ENCODE results near the gene WWP2.

Gene WWP2

DNA sequence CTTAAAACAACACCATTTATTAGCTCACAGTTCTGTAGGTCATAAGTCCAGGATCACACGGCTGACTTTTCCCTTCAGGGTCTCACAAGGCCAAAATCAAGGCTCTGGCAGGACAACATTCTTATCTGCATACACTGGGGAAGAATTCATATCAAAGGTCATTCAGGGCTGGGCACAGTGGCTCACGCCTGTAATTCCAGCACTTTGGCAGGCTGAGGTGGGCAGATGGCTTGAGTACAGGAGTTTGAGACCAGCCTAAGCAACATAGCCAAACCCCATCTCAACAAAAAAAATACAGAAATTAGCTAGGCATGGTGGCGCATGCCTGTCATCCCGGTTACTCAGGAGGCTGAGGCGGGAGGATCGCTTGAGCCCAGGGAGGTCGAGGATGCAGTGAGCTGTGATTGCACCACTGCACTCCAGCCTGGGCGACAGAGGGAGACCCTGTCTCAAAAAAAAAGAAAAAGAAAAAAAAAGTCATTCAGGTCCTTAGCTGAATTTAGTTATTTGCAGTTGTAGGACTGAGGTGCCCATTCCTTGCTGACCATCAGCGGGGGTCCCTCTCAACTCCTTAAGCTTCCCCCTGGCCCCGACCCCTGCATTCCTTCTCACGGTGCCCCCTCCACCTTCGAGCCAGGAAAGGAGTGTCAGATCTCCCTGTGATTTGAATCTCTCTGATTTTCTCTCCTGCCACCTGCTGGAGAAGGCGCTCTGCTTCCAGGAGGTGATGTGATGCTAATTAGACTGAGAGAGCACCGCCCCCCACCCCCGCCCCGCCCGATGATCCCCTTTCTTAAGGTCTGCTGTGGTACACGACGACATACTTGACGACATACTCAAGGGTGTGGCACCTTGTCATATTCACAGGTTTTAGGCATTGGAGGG lies 97.2 kb downstream of the WWP2 start:
- no peak for DNase-seq (ENCODE audit: low read depth)

DNA sequence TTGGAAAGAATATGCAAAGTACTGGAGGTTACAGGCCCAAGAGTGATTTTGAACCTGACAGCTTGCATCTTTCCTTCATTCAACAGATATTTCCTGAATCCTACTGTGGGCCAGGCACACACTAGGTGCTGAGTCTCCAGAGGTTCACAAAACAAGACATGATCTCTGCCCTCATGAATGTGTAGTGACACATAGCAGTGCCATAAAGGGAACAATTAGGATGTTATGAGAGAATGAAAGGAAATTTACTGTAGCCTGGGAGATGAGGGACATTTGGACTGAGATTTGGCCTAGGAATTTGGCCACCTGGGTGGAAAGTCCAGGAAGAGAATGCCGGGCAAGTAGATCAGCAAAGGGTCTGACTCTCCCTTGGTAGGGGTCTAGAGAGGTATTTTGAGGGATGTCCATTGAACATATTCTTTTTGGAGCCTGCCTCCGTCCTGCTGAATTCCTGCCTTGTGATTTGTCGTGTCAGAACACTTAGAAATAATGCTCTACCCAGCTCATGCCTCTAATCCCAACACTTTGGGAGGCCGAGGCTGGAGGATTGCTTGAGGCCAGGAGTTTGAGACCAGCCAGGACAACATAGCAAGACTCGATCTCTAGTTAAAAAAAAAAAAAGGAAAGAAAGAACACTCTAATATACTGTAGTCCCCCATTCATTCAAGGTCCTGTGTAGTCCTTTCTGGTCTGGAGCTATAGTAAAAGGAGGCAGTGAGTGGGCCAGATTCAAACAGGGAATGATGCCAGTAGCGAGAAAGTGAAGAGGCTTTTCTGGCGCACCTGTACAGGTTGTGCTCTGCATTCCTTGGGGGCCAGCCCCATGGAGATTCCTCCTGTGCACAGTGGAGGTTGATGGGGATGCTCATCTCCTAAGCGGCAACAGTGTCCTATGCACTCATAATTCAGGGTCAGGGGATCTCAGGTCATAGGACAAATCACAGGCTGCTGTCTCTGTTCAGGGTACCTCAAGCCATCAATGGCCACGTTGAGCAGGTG lies 98.4 kb downstream of the WWP2 start:
- no peak for DNase-seq (ENCODE audit: low read depth)

DNA sequence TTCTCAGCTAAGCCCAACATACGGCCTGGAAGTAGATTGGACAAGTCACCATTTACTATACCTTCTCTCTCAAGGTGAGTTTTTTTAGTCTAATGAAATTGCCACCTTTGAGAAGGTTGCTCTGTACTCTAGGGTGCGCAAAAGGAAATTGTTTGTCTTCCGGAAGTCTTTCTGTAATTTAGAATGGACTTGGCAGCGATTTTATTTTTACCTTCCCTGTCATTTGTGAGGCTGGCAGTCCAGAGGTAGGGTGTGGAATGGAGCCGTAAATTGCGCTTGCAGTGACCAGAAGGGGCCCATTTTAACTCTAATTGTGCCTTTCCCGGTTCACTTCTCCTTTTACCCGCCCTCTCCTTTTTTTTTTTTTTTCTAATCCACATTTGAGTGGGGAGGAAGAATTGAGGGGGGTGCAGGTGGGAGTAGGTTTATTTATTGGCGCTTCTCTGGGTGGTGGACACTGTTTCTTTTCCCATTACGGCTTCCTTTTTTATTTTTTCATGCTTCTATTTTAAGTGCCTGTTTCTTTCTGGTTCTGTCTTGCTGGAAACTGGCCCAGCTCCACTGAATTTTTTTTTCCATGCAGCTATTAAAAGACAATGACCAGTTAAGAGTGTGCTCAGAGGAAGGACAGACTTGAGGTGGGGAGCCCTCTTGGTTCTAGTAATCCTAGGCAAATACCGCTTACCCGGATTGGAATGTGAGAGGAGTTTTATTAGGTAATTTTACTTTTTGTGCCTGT lies 99.3 kb downstream of the WWP2 start:
- DNase-seq (ENCODE audit: low read depth), result no peak

DNA sequence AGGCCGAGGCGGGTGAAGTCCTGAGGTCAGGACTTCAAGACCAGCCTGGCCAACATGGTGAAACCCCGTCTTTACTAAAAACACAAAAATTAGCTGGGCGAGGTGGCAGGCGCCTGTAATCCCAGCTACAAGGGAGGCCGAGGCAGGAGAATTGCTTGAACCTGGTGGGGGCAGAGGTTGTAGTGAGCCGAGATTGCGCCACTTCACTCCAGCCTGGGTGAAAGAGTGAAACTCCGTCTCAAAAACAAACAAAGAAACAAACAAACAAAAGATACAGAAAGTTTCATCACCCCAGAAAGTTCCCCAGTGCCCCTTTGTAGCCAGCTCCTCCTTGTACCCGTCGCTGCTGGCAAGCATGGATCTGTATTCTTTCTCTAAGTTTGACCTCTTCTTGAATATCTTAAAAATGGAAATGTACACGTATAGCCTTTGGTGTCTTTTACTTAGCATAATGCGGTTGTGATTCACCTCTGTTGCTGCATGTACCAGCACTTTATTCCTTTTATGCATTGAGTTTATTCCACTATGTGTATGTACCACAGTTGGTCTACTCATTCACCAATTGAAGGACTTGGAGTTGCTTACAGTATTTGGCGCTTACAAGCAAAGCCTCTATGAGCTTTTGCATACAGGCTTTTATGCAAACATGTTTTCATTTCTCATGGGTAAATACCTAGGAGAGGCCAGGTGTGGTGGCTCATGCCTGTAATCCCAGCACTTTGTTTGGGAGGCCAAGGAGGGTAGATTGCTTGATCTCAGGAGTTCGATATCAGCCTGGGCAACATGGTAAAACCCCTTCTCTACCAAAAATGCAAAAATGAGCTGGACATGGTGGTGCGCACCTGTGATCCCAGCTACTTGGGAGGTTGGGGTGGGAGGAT lies 101.5 kb downstream of the WWP2 start:
- no peak for DNase-seq (ENCODE audit: low read depth)

DNA sequence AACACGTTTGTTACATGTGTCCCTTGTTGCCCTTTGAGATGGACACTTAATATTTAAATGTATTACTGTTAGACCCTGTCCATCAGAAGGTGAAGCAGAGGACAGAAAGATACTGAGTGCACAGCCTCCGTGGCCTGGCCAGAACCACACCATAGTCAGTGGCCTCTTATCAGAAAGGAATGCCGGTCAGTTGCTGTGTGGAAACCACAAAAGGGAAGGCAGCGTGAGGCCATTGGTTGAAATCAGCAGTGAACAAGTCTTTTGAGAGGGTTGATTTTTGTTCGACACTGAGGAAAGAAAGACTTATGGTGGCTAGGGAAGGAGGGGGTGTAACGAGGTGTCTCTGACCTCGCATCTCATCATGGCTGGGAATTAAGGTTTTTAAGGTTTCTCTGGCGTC lies 103.6 kb downstream of the WWP2 start:
- no peak for DNase-seq (ENCODE audit: low read depth)

DNA sequence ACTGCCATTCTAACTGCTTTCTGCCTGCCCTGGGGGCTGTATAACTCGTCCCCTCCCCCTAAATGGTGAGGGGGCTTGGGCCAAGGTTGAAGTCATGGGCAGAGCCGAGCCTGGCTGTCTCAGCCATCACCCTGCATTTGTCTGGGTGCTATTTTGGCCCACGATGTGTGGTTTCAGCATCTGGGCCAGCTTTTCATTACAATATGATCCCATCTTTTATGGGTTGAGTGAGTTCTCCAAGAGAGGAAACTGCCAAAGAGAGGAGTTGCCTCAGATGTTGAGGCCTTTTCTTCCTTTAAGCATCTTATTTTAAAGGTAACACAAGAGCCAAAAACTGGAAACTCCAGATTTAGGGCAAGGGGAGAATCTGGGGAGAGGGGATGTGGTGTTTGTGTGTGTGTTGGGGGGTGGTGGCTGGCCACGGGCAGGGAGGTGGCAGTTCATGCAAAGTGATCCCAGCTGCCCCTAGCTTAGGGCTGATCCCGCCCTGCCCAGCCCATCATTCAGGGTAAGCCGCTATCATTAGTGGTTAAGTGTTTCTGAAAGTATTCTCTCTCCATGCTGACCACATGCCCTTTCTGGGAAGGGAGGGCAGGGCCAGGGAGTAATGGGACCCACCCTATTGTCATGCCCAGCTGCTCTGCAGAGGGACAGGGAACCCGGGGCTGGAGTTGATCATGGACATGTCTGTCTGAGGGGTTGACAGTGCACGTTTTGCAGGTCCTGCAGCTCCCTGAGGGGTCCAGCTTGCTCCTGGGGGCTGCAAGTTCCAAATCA lies 105.8 kb downstream of the WWP2 start:
- DNase-seq (ENCODE audit: low read depth), result no peak

DNA sequence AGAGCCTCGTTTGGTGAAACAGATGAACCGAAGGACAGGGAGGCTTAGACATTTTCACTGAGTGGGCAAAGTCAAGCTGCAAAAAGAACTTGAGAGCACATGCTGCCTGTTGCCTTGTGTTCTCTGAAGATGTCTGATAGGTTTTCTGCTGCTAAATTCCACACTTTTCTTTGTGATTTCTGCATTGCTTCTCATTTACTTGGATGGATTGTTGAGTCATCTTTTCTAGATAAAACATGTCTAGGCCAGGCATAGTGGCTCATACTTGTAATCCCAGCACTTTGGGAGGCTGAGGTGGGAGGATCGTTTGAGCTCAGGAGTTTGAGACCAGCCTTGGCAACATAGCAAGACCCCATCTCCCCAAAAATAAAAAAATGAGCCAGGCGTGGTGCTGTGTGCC lies 108.6 kb downstream of the WWP2 start:
- DNase-seq (ENCODE audit: low read depth), result no peak

DNA sequence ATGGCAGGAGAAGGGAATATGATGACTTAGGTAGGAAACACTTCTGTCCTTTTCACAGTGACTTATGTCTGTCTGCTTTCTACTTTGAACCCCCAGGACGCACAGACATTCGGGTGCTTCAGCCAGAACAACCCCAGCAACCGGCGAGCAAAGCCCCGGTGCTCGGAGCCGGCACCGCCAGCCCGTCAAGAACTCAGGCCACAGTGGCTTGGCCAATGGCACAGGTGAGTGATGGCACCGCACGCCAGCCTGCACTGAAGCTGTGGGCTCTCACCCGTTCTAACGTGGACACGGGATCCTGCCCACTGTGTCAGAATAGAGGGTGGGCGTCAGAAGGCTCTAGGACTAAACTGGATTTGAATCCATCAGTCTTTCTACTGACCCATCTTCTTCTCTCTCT lies 109.6 kb downstream of the WWP2 start:
- no peak for DNase-seq (ENCODE audit: low read depth)

DNA sequence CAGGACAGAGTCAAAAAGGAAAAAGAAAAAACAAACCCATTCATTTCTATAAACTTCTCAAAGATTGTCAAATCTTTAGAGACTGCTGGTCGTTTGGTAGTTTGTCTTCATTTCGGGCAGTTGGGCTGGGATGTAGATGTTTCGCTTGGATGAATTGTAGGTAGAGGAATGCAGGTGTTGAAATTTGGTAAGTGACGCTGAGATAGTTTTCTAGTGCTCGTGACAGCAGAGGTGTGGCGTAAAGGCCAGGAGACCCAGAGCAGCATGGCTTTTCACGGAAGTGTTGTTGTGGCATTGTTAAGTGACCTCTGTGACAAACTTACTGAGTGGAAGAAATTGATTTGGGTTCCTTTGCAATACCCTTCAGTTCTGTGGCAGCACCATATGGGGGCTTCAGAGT lies 110.8 kb downstream of the WWP2 start:
- DNase-seq (ENCODE audit: low read depth), result no peak

DNA sequence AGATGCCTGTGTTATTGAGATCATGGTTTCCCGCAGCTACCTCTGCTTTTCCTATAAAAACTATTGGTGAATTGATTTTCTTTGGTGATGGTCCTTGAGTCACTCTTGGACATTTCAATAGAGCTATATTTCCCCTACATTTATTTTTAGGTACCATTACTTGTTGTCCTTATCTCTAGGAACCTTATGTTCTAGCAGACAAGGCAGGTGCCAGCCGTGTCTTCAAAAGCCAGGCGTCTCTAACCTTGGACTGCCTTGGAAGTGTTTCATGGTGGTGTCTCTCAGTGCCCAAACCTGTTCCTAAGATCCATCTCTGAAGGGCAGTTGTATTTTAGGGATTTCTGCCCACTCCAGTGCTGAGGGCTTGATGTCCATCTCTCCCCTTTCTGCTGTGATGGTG lies 111.7 kb downstream of the WWP2 start:
- no peak for DNase-seq (ENCODE audit: low read depth)

DNA sequence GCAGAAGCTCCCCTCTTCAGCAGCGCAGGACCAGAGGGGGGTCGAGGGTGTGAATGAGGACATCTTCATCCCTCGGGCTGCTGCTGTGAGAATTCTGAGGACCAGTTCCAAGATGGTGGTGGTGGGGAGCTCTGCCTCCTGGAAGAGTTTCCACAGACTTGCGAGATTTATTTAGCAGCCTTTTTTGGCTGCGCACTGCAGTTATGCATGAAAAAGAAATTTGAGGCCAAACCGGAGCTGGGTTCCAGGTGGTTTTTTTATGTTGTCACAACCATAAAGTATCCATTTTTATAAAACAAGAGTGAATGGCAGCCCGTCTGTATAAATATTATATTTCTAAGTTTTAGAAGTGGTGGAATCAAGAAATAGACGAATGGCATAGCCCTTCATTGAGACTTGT lies 112.1 kb downstream of the WWP2 start:
- no peak for DNase-seq (ENCODE audit: low read depth)

DNA sequence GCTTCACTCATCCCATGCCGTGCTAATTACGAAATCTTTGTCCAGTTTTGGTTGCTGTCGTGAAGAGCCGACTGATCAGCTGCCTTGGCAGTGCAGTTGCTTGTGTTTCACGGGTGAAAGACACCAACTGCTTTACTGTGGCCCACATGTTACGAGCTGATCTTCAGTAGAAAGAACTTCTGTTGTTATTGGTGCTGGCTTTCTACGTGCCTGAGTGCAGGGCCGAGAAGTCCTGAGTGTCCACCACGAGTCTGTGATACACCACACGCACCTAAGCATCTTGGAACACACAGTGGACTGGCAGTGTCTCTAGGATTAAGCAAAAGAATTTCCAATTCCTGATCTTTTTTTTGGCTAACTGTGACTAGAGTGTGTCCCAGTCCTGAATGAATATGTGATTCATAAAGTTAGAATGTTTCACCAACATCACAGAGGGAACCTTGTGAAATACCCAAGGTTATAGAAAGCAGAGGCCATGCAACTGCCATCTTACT lies 118.6 kb downstream of the WWP2 start:
- DNase-seq (ENCODE audit: low read depth), result no peak

DNA sequence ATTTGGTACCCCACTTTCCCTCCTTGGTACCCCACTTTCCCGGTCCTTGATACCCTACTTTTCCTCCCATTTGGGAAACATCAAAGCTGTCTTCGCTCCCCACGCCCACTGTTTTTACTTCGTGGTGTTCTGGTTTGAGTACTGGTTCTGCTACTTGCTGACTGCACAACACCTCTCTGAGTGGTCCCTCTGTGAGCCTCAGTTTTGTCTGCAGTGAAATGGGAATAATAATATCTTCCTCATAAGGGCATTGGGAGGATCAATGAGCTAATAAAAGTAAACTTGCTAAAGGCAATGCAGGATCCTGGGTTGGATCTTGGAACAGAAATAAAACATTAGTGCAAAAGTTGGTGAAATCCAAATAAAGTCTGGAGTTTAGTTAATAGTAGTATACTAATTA lies 119.0 kb downstream of the WWP2 start:
- no peak for DNase-seq (ENCODE audit: low read depth)

DNA sequence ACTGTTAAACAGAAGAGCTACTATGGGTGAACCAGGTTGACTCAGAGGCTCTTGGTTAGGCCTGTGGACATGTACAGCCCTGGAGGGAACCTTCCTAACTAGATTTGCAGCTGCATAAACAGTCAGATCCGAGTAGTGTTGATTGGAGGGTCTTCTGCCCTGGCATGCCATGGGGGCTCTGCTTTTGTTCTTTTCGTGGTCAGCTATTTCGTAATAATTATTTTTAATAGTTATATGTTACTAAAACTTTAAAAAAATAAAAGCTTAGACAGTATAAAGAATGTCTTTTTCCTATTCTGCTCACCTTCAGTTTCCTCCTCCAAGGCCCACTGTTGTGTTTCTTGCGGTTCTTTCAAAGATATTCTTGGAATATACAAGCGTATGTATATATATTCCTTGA lies 121.6 kb downstream of the WWP2 start:
- no peak for DNase-seq (ENCODE audit: low read depth)

DNA sequence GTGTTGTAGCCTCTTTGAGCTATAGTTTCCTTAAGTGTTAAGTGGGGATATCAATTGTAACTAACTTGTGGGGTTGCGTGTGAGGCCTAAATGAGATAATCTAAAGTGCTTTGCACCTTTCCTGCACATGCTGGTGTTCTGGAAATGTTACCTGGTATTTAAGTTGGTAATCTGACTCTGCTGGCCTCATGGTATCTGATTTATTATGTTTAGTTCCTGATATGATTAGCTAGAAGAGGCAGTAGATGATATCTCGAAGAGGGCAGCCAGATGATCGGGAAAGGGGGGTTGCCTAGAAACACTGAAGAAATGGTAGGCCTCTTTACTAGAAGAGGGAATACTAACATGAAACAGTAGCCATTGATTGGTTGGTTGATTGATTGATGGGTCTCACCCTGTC lies 123.6 kb downstream of the WWP2 start:
- DNase-seq (ENCODE audit: low read depth), result no peak

DNA sequence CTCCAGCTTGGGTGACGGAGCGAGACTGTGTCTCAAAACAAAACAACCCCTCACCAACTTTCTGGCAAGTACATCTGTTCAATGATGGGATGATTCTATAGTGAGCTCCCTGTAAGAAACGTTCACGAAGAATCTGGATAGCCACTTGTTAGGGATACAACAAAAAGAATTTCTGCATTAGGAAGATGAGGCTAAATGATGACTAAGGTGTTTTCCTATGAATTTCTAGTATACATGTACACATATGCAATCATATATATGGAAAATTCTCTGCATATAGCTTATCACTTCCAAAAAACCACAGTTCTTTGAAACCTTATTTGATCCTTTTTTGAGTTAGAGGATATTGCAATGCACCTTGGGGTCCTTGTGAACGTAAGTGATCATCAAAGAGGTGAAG lies 124.6 kb downstream of the WWP2 start:
- DNase-seq (ENCODE audit: low read depth), result no peak

DNA sequence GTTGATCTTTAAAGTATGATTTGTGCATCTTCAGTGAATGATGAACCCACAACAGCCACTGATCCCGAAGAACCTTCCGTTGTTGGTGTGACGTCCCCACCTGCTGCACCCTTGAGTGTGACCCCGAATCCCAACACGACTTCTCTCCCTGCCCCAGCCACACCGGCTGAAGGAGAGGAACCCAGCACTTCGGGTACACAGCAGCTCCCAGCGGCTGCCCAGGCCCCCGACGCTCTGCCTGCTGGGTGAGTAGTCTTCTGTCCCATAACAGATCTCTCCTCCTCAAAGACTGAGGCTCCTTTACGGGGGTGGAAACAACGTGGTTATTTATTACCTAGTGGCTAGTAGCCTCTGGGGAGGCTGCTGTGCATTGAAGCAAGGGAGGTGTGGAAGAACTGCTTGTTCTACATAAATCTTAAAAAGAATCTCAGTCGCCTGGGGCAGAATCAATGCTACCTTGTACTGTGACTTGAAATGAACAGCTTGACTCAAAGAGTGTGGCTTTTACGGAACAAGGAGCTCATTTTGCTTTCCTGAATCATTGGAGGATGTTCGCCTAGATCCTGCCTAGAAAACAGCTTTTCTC lies 126.0 kb downstream of the WWP2 start:
- no peak for DNase-seq (ENCODE audit: low read depth)

DNA sequence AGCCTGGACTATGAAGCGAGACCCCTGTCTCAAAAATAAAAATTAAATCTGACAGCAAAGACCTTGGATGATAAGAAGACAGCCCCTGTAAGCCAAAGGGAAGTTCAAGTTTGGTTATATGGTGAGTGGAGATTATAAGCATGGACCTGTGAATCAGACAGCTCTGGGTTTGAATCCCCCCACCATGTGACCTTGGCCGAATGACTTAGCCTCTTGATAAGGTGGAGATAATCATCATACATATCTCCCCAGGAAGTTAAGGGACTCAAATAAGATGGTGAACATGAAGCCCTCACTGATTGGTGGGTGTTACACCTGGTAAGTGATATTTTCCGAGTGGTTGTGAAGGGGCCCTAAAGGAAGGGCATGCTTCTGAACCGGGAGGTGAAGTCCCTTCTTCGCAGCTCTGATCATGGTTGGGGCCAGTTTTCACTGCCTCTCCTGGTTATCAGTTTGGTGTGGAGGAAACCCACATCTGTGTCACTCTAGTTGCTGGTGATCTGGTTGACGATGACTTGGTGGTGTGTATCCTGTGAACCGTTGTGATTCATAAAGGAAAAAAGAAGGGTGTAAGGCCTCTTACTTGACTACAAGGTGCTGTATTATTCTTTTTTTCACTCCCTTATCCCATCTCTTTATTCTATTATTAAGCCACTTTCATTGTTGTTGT lies 127.3 kb downstream of the WWP2 start:
- no peak for DNase-seq (ENCODE audit: low read depth)

DNA sequence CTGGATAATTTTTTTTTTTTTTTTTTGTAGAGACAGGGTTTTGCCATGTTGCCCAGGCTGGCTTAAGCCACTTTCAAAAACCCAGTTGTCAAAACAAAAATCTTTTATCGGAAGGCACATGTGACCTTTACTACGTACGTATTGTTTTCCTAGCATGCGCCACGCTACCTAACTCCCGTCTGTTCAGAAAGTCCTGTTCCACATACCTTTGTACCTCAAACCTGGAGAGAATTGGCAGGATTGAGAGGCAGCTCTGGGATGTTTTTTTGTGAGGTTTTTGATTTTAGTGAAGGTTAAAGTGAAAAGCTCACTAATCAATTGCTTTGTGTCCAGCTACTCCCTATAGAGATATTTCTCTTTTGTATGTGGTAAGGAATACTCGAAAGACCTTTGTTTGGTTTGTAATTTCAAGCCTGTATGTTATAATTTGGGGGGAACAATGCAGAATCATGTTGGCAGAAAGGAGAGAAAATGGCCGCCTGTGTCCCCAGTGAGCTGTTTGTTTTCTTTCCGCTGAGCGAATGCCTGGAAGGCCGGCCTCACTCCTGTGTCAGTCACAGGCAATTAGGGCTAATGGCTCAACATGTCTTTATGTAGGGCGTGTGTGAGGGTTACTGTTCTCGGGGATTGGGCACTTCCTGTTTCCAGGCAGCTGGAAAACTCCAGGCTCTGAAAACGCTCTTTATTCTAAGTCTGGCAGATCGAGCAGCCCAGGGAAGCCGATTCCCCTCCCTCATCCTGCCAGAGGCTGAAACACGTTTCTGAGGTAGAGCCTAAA lies 128.2 kb downstream of the WWP2 start:
- DNase-seq (ENCODE audit: low read depth), result no peak
